GM12873 (cell line): Measurements from ENCODE around the gene STXBP6.

Experiments used
- TF ChIP-seq, protein P1 (sequence below): IDR thresholded peaks from 2 replicates; pipeline ENCODE4 v1.5.1; 2012; ENCODE audit warnings: low read depth, mild to moderate bottlenecking, moderate library complexity, low read length, control low read depth; ENCODE audit not compliant: insufficient read depth; ENCODE audit errors: missing control alignments

The STXBP6 gene

DNA sequence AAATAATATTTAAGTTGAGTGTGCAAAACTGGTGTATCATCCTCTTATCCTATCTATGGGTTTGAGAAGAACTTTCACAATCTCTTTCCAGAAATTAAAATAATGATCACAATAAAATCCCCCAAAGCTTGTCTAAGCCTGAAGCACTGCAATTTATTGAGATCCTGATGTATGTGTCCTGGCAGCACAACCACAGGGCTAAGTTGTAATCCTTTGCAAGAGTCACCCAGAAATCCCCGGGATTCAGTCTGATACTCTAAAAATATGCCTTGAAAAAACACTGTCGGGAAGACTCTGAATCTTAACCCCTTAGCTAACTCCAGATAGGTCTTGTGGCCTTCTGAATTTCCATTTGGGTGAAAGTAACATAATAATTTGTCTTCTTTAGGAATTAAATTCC, 40.3 kb upstream of the STXBP6 start:
- TF ChIP-seq, protein P1, sequence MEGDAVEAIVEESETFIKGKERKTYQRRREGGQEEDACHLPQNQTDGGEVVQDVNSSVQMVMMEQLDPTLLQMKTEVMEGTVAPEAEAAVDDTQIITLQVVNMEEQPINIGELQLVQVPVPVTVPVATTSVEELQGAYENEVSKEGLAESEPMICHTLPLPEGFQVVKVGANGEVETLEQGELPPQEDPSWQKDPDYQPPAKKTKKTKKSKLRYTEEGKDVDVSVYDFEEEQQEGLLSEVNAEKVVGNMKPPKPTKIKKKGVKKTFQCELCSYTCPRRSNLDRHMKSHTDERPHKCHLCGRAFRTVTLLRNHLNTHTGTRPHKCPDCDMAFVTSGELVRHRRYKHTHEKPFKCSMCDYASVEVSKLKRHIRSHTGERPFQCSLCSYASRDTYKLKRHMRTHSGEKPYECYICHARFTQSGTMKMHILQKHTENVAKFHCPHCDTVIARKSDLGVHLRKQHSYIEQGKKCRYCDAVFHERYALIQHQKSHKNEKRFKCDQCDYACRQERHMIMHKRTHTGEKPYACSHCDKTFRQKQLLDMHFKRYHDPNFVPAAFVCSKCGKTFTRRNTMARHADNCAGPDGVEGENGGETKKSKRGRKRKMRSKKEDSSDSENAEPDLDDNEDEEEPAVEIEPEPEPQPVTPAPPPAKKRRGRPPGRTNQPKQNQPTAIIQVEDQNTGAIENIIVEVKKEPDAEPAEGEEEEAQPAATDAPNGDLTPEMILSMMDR = no peak

DNA sequence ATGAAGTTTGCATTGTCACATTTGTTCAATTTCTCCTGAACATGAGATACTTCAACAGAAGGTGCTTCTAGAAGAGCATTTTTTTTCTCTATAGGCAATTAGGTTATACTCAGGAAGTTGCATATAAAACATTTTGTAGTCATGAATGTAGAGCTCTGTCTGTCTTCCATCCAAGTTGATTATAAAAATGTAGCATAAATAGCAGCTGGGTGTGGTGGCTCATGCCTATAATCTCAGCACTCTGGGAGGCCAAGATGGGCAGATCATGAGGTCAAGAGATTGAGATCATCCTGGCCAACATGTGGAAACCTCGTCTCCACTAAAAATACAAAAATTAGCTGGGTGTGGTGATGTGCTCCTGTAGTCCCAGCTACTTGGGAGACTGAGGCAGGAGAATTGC, 39.5 kb upstream of the STXBP6 start:
- TF ChIP-seq, protein P1 = no peak

DNA sequence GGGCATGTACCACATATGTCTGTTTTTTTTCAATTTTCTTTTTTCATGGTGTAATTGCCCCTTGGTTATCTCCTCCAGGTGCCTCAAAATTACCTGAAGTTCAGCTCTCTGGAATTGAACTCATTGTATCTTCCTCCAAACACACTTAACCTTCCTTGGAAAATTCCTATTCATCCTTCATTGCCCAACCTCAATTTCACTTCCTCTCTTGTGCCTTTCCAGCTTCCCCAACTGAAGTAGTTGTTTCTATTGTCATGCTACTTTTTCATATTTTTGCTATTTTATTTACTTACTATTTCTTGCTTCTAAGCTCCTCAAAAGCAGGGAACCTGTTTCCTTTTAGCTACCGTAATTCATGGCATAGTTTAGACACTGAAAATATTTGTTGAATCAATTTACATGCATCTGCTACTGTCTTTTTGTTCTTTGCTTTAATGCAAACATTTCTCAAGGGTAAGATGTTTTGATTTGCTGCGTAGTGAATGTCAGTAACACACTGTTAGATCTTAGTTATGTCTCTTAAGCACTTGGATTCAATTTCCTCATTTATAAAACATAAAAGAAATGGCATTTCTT, 37.0 kb upstream of the STXBP6 start:
- TF ChIP-seq, protein P1 = no peak

DNA sequence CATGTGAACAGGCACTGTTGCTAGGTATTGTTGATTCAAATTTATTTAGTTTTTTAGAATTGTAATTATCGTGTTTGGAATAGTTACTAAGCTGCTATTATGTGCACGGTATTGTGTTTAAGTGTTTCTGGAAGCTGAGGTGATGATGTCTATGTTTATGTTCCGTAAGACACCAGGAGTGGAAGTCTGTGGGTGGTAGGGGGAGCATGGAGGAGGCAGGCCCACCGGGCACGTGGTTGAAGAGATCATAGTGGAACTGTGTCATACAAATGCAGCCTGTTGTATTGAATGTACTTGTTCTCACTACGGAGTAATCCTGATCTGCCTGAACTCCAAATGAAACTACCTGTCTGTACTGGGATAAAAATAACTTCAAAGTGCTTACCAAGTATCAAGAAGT, 36.1 kb upstream of the STXBP6 start:
- TF ChIP-seq, protein P1 = no peak

DNA sequence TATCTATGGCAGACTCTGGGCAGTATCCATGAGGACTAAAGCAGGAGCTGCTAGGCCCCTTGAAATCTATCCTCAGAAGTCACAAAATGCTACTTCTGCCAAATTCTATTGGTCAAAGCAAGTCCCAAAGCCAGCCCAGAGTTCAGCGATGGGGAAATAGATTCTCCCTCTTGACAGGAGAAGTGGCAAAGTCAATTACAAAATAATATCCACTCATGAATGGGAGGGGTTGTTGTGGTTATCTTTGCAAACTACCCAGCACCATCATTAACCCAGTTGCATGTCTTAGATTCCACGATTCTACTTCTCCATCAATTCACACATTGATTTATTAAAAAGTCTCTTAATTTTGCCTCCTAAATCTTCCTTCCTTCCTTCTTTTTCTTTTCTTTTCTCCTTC, 30.7 kb upstream of the STXBP6 start:
- TF ChIP-seq, protein P1 = no peak

DNA sequence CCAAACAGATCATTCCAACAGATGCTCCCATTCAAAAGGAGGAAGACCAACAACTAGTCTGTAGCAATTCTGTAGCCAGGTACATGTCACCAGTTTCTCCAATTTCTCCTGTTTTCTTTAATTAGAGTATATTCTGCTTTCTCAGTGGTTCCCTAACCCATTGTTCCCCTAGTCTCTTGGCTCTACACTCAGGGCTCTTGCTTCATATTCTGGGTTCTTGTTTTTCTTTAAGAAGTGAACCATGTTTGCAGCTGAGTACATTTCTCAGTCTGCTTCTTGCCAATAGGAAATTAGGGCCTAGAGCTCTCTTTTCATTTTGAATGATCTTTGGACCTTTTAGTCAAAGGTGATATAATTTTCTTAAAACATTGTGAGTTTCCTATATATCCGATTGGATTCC, 29.4 kb upstream of the STXBP6 start:
- TF ChIP-seq, protein P1 = no peak

DNA sequence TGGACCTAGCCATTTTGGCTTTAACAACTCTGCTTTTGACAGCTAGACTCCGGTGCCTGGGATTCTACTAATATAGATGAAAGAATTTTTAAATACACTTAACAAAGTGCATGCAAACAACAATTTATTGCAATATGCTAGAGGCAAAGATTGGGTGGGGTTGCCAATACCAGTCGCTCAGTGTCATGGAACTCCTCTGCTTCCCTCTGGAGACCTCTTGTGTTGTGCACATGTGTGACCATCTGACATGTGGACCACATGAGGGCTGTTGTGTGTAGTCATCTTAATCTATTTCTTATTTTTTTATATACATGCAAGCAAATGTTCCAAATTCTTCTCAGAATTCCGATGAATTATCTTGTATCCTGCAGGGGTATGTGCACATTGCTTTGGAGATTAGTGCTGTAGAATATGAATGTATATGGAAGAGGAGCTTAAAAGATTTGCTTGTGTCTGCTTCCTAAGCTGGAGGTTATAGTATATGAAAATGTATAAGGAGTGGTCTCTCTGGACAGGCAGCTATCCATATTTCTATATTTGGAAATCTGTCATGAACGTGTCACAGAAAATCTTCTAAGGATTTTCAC, 24.2 kb upstream of the STXBP6 start:
- TF ChIP-seq, protein P1 = no peak
